ENCODE data around the gene TMEM200A.

GRCh38 chr6:130425537-130425936, 59.7 kb downstream of the TMEM200A start:
- TF ChIP-seq CTCF (conservative IDR thresholded peaks at IDR 0.05; ENCODE audit: low read depth, low read length), result no peak
- TF ChIP-seq EZH2phosphoT487 (IDR thresholded peaks at IDR 0.05; ENCODE audit: borderline replicate concordance, low read length), result no peak
- TF ChIP-seq EZH2 (IDR thresholded peaks at IDR 0.05; ENCODE audit: low read length, unreplicated experiment), result no peak
